ENCODE measurements around the gene ABCC10.

- TF ChIP-seq CTCF (IDR thresholded peaks at IDR 0.05) (no peak), POLR2A (IDR thresholded peaks at IDR 0.05) (peak in 3 of 4 donors; percentile 22 to 65 (median 42))
Measured at GRCh38 chr6:43477235-43478007, 50.1 kb downstream of the ABCC10 start, which contains the start of gene TJAP1.

Data from esophagus squamous epithelium (tissue), 4 donors.